Urinary bladder (tissue), 4 donors: ENCODE measurements around the gene JPH4. TPM values are rescaled to one million over a fixed set of nuclear protein-coding genes. Genes with fewer than 3 reads are reported as not detected.

Experiments
- DNase-seq: peaks from one replicate; pipeline ENCODE4 v3.0.0-alpha.2; 2015; ENCODE audit errors: extremely low spot score
- H3K27ac ChIP-seq: one replicate; pipeline ENCODE4 v1.5.1; 2013; ENCODE audit warnings: low read depth, mild to moderate bottlenecking, moderate library complexity
- H3K36me3 ChIP-seq: one replicate; pipeline ENCODE4 v1.6.1; 2013; ENCODE audit warnings: mild to moderate bottlenecking, moderate library complexity; ENCODE audit not compliant: insufficient read depth
- H3K4me1 ChIP-seq: one replicate; pipeline ENCODE4 v1.6.1; 2013; ENCODE audit warnings: mild to moderate bottlenecking, moderate library complexity; ENCODE audit not compliant: insufficient read depth
- H3K4me3 ChIP-seq: one replicate; pipeline ENCODE4 v1.5.1; 2013; ENCODE audit warnings: low read depth, low read length
- WGBS: extraction: QIAGEN DNeasy Blood & Tissue Kit; methylation state at CpG from one replicate; pipeline ENCODE4 v1.1.7; 2013; 5-methylcytosine and 5-hydroxymethylcytosine counted together
- polyA plus RNA-seq: library from polyadenylated mRNA; stranded (reverse); fragments of 200-250 nt; gene quantifications from one replicate; pipeline ENCODE4 v1.2.3, GENCODE V29; 2013
- total RNA-seq: library from RNA; depleted of rRNA; stranded (reverse); fragments of >200 nt; gene quantifications from one replicate; pipeline ENCODE4 v1.2.3, GENCODE V29; 2014
- donor health status: healthy with polysubstance abuse.
- donor health status: healthy.

JPH4 gene
- total and polyA plus RNA-seq, 2 donors, result 2.5 to 2.7 TPM

GRCh38 chr14:23568600-23569331 lies 9.8 kb downstream of the JPH4 start:
- H3K27ac ChIP-seq, result no peak overlapping the region

DNA sequence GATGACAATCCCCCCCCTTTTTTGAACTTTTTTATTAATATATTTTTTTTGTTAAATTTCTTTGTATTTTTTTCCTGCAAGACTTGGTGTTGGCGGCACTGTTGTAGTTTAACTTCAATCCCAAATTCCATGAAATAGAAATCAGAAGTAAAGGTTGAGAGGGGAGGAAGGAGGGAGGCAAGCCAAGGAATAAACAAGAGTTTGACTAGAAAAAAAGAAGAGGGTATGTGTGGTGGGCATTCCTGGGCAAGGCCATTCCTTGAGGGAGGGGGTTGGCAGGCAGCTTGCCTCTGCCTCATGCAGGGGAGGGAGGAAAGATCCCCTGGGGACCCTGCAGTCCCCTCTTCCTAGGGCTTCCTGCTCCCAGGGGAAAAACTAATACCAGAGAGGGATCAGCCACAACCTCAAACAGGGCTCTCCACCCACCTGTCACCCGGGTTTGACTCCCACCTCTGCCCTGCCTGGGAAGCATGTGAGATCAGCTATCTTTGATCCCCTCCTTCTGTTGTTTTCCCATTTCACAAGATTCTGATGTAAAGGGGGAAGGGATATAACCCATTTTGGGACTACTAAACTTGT lies 10.5 kb downstream of the JPH4 start:
- no peaks in the 10 kb centered on the region for H3K4me1 ChIP-seq
- no peak overlapping the region for H3K27ac ChIP-seq
- H3K36me3 ChIP-seq, result no peaks in the 10 kb centered on the region
- H3K4me3 ChIP-seq, result no peak overlapping the region
- WGBS, result 80% methylated on average over 2 of the region's 2 CpGs
- DNase-seq, result no peak

More at GRCh38 chr14:23568600-23569331, 9.8 kb downstream of the JPH4 start:
- no peaks in the 10 kb centered on the region for H3K36me3 ChIP-seq
- 57% methylated on average over 6 of the region's 6 CpGs for WGBS
- no peak for DNase-seq
- H3K4me1 ChIP-seq, result no peaks in the 10 kb centered on the region
- H3K4me3 ChIP-seq, result no peak overlapping the region

DNA sequence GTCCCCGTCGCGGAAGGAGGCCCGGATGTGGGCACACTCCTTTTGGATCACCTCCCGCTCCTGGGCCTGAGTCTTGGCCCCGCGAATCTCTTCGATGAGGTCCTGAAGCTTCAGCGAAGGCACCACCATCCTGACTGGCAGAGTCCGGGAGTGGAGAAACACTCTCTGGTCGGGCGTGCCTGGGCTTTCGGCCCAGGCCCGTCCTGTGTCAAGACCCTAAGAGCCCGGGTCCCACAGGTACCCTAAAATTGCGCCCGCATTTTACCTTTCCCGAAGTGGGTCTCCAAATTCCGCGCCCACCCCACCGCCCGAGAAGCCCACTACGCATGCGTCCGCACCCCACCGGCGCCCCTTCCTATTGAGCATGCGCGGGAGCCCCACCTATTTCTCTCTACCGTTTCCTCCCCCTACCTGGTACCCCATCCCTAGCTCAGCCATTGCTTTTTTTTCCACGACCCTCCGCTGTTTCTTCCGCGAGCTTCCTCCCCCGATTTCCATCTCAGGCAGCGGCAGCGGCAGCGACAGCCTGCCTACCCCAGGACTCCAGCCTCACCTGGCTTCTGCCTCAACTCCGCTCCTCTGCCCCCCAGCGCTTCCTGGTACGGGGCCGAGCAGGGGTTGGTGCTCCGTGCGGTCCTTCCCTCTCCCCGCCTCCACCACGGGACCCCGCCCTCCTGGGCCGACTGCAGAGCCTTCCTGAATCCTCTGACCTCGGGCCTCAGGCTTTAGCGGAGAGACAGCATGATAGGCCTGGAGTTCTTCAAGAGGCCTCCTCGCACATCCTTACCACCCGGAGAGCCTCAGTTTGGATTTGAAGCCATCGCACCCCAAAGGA lies 11.2 kb downstream of the JPH4 start, which contains the start of gene AP1G2:
AP1G2 (minus strand) TSS at position 606 of the 835 bp plus-strand sequence; CDS start at position 129, 477 bp downstream.
- H3K36me3 ChIP-seq, result no peaks in the 10 kb centered on the region
- H3K27ac ChIP-seq, result peak within 1 kb of the TSS; percentile 48
- H3K4me3 ChIP-seq, result peak within 1 kb of the TSS; percentile 62
- no peaks in the 10 kb centered on the region for H3K4me1 ChIP-seq
- DNase-seq, result no peak
- 2% methylated on average over 53 of the region's 53 CpGs for WGBS

- WGBS, result 9% methylated on average over 5 of the region's 5 CpGs
- DNase-seq, result no peak
- Histone ChIP-seq H3K4me3 (peak overlapping the region; percentile 62), H3K36me3 (no peaks in the 10 kb centered on the region), H3K27ac (peak overlapping the region; percentile 48), H3K4me1 (no peaks in the 10 kb centered on the region)
These were observed 11.8 kb downstream of the JPH4 start for GRCh38 chr14:23566778-23567185.

- Histone ChIP-seq H3K4me3 (no peak overlapping the region), H3K27ac (no peak overlapping the region), H3K4me1 (no peaks in the 10 kb centered on the region), H3K36me3 (no peaks in the 10 kb centered on the region)
- 91% methylated on average over 10 of the region's 10 CpGs for WGBS
- DNase-seq, result no peak
These were observed 12.3 kb downstream of the JPH4 start for GRCh38 chr14:23566112-23566777.

- Histone ChIP-seq H3K4me1 (no peaks in the 10 kb centered on the region), H3K36me3 (no peaks in the 10 kb centered on the region), H3K27ac (no peak overlapping the region), H3K4me3 (no peak overlapping the region)
- 90% methylated on average over 11 of the region's 11 CpGs for WGBS
- DNase-seq, result no peak
These were observed 13.0 kb downstream of the JPH4 start for GRCh38 chr14:23565626-23566025.

DNA sequence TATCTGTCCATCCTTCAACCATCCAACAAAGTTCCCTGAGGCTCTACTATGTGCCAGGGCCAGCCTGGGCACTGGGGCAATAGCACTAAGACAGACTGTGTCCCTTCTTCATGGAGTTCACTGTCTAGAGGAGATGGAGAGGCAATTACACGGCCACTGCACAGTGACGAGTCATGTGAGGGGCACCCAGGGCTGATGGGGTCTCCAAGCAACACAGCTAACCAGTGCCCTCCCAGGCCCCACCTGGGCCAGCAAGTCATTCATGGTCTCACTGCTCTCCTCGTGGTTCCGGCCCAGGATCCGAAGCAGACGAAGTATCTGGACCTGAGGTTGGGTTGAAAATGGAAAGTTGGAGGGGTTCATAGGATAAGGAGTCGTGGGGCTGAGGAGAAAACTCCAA lies 13.7 kb downstream of the JPH4 start:
- Histone ChIP-seq H3K4me3 (no peak overlapping the region), H3K4me1 (no peaks in the 10 kb centered on the region), H3K27ac (no peak overlapping the region), H3K36me3 (no peaks in the 10 kb centered on the region)
- 88% methylated on average over 7 of the region's 7 CpGs for WGBS
- no peak for DNase-seq

GRCh38 chr14:23564181-23564812 lies 14.3 kb downstream of the JPH4 start:
- H3K27ac ChIP-seq, result no peak overlapping the region
- no peak for DNase-seq
- WGBS, result 88% methylated on average over 13 of the region's 13 CpGs

GRCh38 chr14:23563473-23564180 lies 15.0 kb downstream of the JPH4 start:
- no peaks in the 10 kb centered on the region for H3K4me1 ChIP-seq
- no peak overlapping the region for H3K27ac ChIP-seq
- no peak for DNase-seq
- no peaks in the 10 kb centered on the region for H3K36me3 ChIP-seq
- H3K4me3 ChIP-seq, result no peak overlapping the region
- WGBS, result 84% methylated on average over 14 of the region's 14 CpGs

More at GRCh38 chr14:23564181-23564812, 14.3 kb downstream of the JPH4 start:
- Histone ChIP-seq H3K4me3 (no peak overlapping the region), H3K4me1 (no peaks in the 10 kb centered on the region), H3K36me3 (no peaks in the 10 kb centered on the region)

DNA sequence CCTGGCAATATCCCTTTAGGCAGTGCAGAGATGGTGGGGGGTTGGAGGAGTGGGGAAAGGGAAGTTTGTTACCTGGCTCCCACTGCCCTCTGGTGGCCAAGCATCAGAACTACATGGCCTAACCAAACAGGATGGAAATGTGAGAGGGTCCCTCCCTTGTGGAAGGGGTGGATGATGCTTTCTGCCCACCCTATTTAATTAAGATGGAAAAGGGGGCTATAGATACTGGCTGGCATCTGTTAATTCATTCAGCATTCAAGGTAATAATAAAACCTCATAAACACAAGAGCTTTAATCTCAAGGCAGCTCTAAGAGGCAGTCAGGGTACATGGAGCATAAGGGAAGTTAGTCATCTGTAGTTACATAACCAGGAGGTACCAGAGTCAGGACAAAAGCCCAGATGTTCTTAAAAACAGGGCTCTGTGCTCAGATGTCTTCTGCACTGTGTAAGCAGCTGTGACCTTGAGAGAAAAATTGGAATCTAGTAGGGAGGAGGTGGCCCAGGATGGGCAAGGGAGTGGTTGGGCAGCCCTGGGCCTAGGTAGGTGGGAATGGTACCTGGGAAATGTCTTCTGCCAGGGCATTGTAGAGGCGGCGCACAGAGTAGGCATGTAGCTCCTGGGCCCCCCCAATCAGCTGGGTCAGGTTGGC lies 15.6 kb downstream of the JPH4 start:
- H3K36me3 ChIP-seq, result no peaks in the 10 kb centered on the region
- 86% methylated on average over 2 of the region's 2 CpGs for WGBS
- no peak overlapping the region for H3K27ac ChIP-seq
- no peak overlapping the region for H3K4me3 ChIP-seq
- DNase-seq, result no peak
- no peaks in the 10 kb centered on the region for H3K4me1 ChIP-seq

GRCh38 chr14:23561873-23562821 lies 16.4 kb downstream of the JPH4 start:
- 71% methylated on average over 15 of the region's 15 CpGs for WGBS
- Histone ChIP-seq H3K4me1 (no peaks in the 10 kb centered on the region), H3K27ac (no peak overlapping the region), H3K36me3 (no peaks in the 10 kb centered on the region), H3K4me3 (no peak overlapping the region)
- no peak for DNase-seq
